GM12878 (cell line): ENCODE results near the gene PPDPF. TPM values are rescaled to one million over a fixed set of nuclear protein-coding genes. Genes with fewer than 3 reads are reported as not detected.

Experiments used
- ATAC-seq: fragments of 200-7000 bp; cut with Tn5 transposase; 3 replicates; pipeline ENCODE4 v1.9.1; 2020; ENCODE audit warnings: mild to moderate bottlenecking, moderate library complexity
- BruUV-seq: library from RNA; stranded (reverse); fragments of 400-500 nt; replicated peaks from 2 replicates; lab custom pipeline; 2021; lab: Mats Ljungman, UMichigan
- CTCF ChIA-PET: fragments of 300-600 bp; sonication (Branson Sonifier 250); formaldehyde crosslinking; extraction: SDS; loops from one replicate; lab custom pipeline; 2021; ENCODE audit warnings: inconsistent platforms; lab: Yijun Ruan, JAX
- POLR2A ChIA-PET: fragments of 350-600 bp; formaldehyde crosslinking; extraction: SDS; loops from one replicate; lab custom pipeline; 2021; ENCODE audit warnings: inconsistent platforms; lab: Charles Lee
- RAD21 ChIA-PET: fragments of 300-600 bp; sonication (Branson Sonifier 250); formaldehyde crosslinking; loops from one replicate; lab custom pipeline; 2023; ENCODE audit warnings: antibody characterized with exemption; ENCODE audit not compliant: unreplicated experiment; lab: Charles Lee
- SMC1A ChIA-PET: fragments of 300-600 bp; sonication (Branson Sonifier 250); formaldehyde crosslinking; loops from one replicate; lab custom pipeline; 2023; ENCODE audit not compliant: unreplicated experiment, uncharacterized antibody; lab: Charles Lee
- DNase-seq: peaks from one replicate; pipeline ENCODE4 v3.0.0-alpha.2; 2011; ENCODE audit warnings: low read depth, low spot score
- FAIRE-seq: peaks from 3 replicates; lab custom pipeline; 2011; peaks lifted over from hg19 to GRCh38; lab: Jason Lieb, UNC
- H2AFZ ChIP-seq: 2 replicates; pipeline ENCODE4 v1.6.0; 2011; ENCODE audit warnings: low read depth, low read length, control low read depth; ENCODE audit not compliant: control insufficient read depth
- H3K27ac ChIP-seq: 2 replicates; pipeline ENCODE4 v1.5.1; 2011; ENCODE audit warnings: control low read depth; ENCODE audit not compliant: control insufficient read depth, insufficient read depth
- H3K27me3 ChIP-seq, 2 experiments: replicated peaks in 1 of 2; 2 replicates each; pipeline versions ENCODE4 v1.6.0 to v1.6.1; 2011; ENCODE audit warnings: low read length in 1 of 2; ENCODE audit not compliant: control insufficient read depth in 2 of 2, insufficient read depth in 2 of 2
- H3K36me3 ChIP-seq, 2 experiments: 2 replicates each; pipeline ENCODE4 v1.5.1; 2011; ENCODE audit warnings: low read length in 1 of 2; ENCODE audit not compliant: control insufficient read depth in 2 of 2, insufficient read depth in 2 of 2
- H3K4me1 ChIP-seq: 2 replicates; pipeline ENCODE4 v1.6.1; 2011; ENCODE audit warnings: mild to moderate bottlenecking, low read length, moderate library complexity, mixed read lengths; ENCODE audit not compliant: control insufficient read depth, insufficient read depth
- H3K4me2 ChIP-seq: 2 replicates; pipeline ENCODE4 v1.6.0; 2011; ENCODE audit warnings: control low read depth; ENCODE audit not compliant: control insufficient read depth, insufficient read depth
- H3K4me3 ChIP-seq: fragments of 200-600 bp; sonication (generic); 2 replicates; pipeline ENCODE4 v1.5.1; 2016
- H3K79me2 ChIP-seq: 2 replicates; pipeline ENCODE4 v1.6.0; 2011; ENCODE audit warnings: low read length; ENCODE audit not compliant: control insufficient read depth, insufficient read depth
- H3K9ac ChIP-seq: 2 replicates; pipeline ENCODE4 v1.8.0; 2011; ENCODE audit warnings: low read length, control low read depth, mixed read lengths; ENCODE audit not compliant: control insufficient read depth, insufficient read depth
- H3K9me3 ChIP-seq: replicated peaks from 3 replicates; pipeline ENCODE4 v1.5.1; 2011; ENCODE audit warnings: mild to moderate bottlenecking, low read length; ENCODE audit not compliant: control insufficient read depth, insufficient read depth
- H4K20me1 ChIP-seq: 2 replicates; pipeline ENCODE4 v1.6.0; 2011; ENCODE audit not compliant: control insufficient read depth, insufficient read depth
- BCL3 ChIP-seq: IDR thresholded peaks from 2 replicates; pipeline ENCODE4 v1.6.1; 2011; ENCODE audit warnings: borderline replicate concordance, low read depth, mild to moderate bottlenecking, moderate library complexity, low read length; ENCODE audit not compliant: insufficient read depth, poor library complexity, severe bottlenecking
- CBX5 ChIP-seq: sonication (generic); IDR thresholded peaks from 2 replicates; pipeline ENCODE4 v1.6.1; 2016; ENCODE audit warnings: low read depth, moderate library complexity, mild to moderate bottlenecking, inconsistent platforms
- MYB ChIP-seq: fragments of 150-350 bp; IDR thresholded peaks from 2 replicates; pipeline ENCODE4 v1.6.1; 2014; ENCODE audit warnings: mild to moderate bottlenecking, low read depth, low read length, borderline replicate concordance
- NKRF ChIP-seq: fragments of 450-650 bp; conservative IDR thresholded peaks from 2 replicates; pipeline ENCODE4 v1.6.1; 2017; ENCODE audit warnings: mild to moderate bottlenecking, moderate library complexity
- NR2C1 ChIP-seq: fragments of 450-650 bp; IDR thresholded peaks from 2 replicates; pipeline ENCODE4 v1.6.1; 2017; ENCODE audit warnings: antibody characterized with exemption, mild to moderate bottlenecking, moderate library complexity
- RELB ChIP-seq: fragments of 450-650 bp; IDR thresholded peaks from 2 replicates; pipeline ENCODE4 v1.6.1; 2017; ENCODE audit warnings: low read depth, mild to moderate bottlenecking, moderate library complexity
- SKIL ChIP-seq: fragments of 450-650 bp; IDR thresholded peaks from 2 replicates; pipeline ENCODE4 v1.6.1; 2017; ENCODE audit warnings: mild to moderate bottlenecking, low read depth, inconsistent platforms; ENCODE audit not compliant: poor library complexity, severe bottlenecking
- SMAD5 ChIP-seq: IDR thresholded peaks from 2 replicates; pipeline ENCODE4 v1.6.1; 2016; ENCODE audit warnings: antibody characterized with exemption, low read depth
- TBL1XR1 ChIP-seq: IDR thresholded peaks from 2 replicates; pipeline ENCODE4 v1.6.1; 2012; ENCODE audit warnings: low read depth, low read length, improper control_type of control experiment
- WGBS: methylation state at CpG from one replicate; pipeline ENCODE4 v1.1.6; 2016; ENCODE audit warnings: low lambda C conversion rate; ENCODE audit not compliant: insufficient replicate concordance, insufficient coverage; ENCODE audit errors: missing lambda C conversion rate; 5-methylcytosine and 5-hydroxymethylcytosine counted together
- in situ Hi-C: fragments of 300-500 bp; cut with MboI; formaldehyde crosslinking; loops from 9 replicates; pipeline ENCODE4 v1.14.3; 2018; ENCODE audit warnings: mixed read lengths
- intact Hi-C: fragments of 100-400 bp; cut with micrococcal nuclease; formaldehyde crosslinking; loops from one replicate; pipeline ENCODE4 v1.14.2; 2022; ENCODE audit not compliant: unreplicated experiment
- polyA plus RNA-seq, 11 experiments: library from polyadenylated mRNA; depleted of rRNA in 4 of 11; unstranded in 6 of 11; stranded (reverse) in 5 of 11; fragments of >200 nt; fragmentation: Nextera tagmentation in 4 of 11; fragmentation: Illumina TruSeq in 1 of 11; extraction: Ambion mirVana in 4 of 11; extraction: Trizol in 1 of 11; gene quantifications; 1 replicate in 1 of 11; 2 replicates in 10 of 11; pipeline versions ENCODE4 v1.2.1 to v1.2.3, GENCODE V29; 2011 to 2016; ENCODE audit warnings: inconsistent platforms in 2 of 11, missing spikeins in 2 of 11, low read depth in 1 of 11
- total RNA-seq, 4 experiments: library from RNA; depleted of rRNA in 3 of 4; stranded (reverse); fragments of >200 nt in 3 of 4; fragmentation: Illumina TruSeq in 1 of 4; extraction: Trizol in 1 of 4; gene quantifications; 2 replicates each; pipeline versions ENCODE4 v1.2.1 to v1.2.3, GENCODE V29; 2013 to 2021

The PPDPF gene
- total and polyA plus RNA-seq, 10 of the 15 experiments (the other 5 are each of a cell fraction or from before 2014, with no cell fraction given), result 0.32 to 154 (median 22.8) TPM

GRCh38 chr20:63507083-63507743 is 13.4 kb upstream of the PPDPF start:
- Histone ChIP-seq H3K4me2 (no peak overlapping the region), H3K9me3 (no peaks in the 10 kb centered on the region; the same call in 2 of the 3 replicates), H3K4me1 (no peaks in the 10 kb centered on the region), H3K27me3 (no peaks in the 10 kb centered on the region; a peak in 1 of 4 replicates), H3K4me3 (no peak overlapping the region), H3K27ac (no peak overlapping the region), H3K79me2 (no peaks in the 10 kb centered on the region), H3K36me3 (no peaks in the 10 kb centered on the region), H3K9ac (no peak overlapping the region), H2AFZ (no peak overlapping the region), H4K20me1 (no peaks in the 10 kb centered on the region)
- intact Hi-C loops (no loop called here), in situ Hi-C loops (no loop called here)
- ChIA-PET POLR2A (no interaction called here), RAD21 (no interaction called here), SMC1A (no interaction called here), CTCF (no interaction called here)
- ATAC-seq (no peak), FAIRE-seq (no peak), DNase-seq (no peak)
- BruUV-seq, result no TSS peak
- whole genome bisulfite sequencing, result 42% methylated on average over 30 of the region's 30 CpGs
- no peak for TF ChIP-seq CBX5
- TF ChIP-seq RELB, result no peak
- no peak for TF ChIP-seq NKRF
- no peak for TF ChIP-seq NR2C1
- no peak for TF ChIP-seq TBL1XR1
- TF ChIP-seq MYB, result no peak
- no peak for TF ChIP-seq SMAD5
- no peak for TF ChIP-seq BCL3
- no peak for TF ChIP-seq SKIL
